AG20443 (cell line): ENCODE results near the gene PDS5B.
A peak's percentile ranks its signal among the peaks of the same experiment; 100 is the strongest.

Experiments used
- DNase-seq: peaks from one replicate; pipeline ENCODE4 v3.0.0; 2012; ENCODE audit warnings: low spot score, mixed read lengths

The PDS5B gene

DNA sequence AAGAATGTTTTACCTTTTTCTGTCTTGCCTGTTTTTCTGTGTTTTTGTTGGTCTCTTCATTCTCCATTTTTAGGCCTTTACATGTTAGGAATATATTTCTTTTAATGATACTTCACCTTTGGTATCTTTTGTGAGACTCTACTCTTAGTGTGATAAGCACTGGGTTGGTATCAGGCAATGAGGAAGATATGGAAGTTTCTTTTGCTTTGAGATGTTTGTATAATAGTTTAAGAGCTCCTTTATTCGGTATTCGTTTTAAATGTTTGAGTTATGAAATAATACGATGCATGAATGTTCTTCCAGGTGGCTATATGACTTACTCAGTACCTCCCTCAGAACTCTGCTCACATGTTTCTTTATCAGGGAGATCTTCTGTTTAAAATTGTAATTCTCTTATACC is 144.8 kb downstream of the PDS5B start:
- DNase-seq, result no peak

- DNase-seq, result peak; percentile 39
These were observed 145.3 kb downstream of the PDS5B start for GRCh38 chr13:32731576-32731975.

DNA sequence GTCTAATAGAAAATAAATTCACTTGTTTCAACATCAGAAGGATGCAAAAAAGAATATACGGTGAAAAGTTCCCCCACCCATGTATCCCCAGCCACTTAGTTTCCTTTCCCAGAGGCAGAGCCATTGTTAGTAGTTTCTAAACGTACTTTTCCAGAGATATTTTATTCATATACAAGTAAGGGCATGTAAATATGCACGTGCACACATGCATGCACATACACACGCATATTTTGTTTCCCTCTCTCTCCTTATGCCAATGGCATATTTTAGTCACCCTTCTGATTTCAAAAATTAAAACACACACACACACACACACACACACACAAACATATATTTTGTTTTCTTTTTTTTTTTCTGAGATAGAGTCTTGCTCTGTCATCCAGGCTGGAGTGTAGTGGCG is 147.4 kb downstream of the PDS5B start:
- DNase-seq, result no peak

DNA sequence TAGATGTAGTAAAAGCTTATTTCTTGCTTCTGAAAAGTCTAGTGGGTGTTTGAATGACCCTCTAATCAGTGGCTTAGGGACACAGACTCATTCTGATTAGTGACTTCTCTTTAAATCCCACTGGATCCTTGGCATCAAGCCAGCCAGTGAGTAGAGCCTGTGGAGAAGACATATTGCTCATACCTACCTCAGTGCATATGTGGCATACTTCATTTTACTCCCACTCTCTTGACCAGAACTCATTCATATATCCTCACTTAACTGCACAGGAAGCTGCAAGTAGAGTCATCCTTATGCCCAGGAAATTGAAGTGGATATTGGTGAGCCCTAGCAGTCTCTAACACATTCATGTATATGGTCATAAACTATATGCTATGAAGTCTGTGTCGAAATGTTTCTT is 148.3 kb downstream of the PDS5B start:
- DNase-seq, result no peak

GRCh38 chr13:32735859-32736258 is 149.6 kb downstream of the PDS5B start:
- no peak for DNase-seq

DNA sequence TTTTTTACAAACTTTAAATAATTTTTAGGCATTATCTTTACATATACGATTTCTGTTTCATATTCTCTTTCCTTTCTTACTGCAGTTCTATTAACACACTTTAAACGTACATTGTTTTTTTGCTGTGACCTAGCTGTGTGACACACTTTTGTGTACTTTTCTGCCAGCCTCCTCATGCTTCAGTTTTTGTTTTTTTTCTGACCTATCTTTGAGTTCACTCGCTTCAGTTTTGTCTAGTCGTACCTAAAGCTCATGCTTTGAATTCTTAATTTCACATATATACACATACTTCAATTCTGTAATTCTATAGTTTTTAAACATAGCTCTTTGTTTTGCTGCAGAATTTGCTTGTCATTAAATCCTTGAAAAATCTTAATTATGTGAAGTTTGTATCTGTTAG is 150.4 kb downstream of the PDS5B start:
- DNase-seq, result no peak

DNA sequence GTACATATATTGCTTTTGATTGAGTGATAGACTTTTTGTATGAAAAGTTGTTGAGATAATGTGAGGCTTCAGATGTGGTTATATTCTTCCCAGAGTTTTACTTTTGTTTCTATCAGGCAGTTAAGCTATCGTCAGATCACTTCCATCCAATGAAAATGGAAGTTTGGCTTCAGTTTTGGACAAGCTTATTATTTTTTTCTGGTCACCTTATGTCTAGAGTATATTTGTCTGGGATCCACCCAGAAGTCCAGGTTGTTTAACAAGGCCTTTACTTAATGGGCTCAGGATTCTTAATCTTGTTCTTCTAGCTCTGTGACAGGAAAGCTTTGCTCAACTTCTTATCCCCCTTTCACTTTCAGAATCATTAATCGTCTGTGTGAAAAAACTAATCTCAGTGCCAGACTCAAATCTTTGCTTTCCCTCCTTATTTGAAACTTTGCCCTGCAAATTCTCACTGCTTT is 150.9 kb downstream of the PDS5B start:
- DNase-seq, result peak; percentile 7

- no peak for DNase-seq
These were observed 151.4 kb downstream of the PDS5B start for GRCh38 chr13:32737679-32738078.

DNA sequence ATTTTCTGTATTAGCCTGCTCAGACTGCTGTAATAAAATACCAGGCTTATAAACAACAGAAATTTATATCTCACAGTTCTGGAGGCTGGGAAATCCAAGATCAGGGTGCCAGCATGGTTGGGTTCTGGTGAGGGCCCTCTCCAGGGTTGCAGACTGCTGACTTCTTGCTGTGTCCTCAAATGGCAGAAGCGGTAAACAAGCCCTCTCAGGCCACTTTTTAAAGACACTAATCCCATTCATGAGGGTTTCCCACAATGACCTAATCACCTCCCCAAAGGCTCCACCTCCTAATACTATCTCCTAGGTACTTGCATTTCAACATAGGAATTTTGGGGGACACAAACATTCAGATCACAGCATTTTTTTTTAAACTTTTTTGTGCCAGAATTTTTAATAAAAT is 159.3 kb downstream of the PDS5B start:
- no peak for DNase-seq

GRCh38 chr13:32746474-32746873 is 160.2 kb downstream of the PDS5B start:
- DNase-seq, result no peak

DNA sequence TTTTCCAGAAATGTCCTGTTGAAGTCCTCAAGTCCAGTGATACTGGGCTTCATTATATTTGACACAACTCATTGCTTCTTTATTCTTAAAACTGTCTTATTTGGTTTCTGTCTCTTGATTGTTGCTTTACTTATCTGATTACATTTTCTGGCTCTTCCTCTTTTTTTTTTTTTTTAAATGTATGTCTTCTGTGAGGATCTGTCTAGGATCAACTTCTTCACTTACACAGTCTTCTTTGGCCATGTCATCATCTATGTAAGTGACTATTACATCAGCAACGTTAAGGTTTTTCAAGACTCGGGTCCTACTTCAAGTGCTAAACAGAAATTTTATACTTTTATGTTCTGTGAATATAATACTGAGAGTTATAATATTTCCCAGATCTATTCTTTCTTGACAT is 162.1 kb downstream of the PDS5B start:
- no peak for DNase-seq

DNA sequence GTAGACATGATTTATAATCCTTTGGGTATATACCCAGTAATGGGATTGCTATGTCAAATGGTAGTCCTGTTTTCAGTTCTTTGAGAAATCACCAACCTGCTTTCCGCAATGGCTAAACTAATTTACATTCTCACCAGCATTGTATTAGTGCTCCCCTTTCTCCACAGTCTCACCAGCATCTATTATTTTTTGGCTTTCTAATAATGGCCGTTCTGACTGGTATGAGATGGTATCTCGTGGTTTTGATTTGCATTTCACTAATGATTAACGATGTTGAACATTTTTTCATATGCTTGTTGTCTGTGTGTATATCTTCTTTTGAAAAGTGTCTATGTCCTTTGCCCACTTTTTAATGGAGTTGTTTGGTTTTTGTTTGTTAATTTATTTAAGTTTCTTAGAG is 165.1 kb downstream of the PDS5B start:
- no peak for DNase-seq

GRCh38 chr13:32752311-32752710 is 166.1 kb downstream of the PDS5B start:
- no peak for DNase-seq

DNA sequence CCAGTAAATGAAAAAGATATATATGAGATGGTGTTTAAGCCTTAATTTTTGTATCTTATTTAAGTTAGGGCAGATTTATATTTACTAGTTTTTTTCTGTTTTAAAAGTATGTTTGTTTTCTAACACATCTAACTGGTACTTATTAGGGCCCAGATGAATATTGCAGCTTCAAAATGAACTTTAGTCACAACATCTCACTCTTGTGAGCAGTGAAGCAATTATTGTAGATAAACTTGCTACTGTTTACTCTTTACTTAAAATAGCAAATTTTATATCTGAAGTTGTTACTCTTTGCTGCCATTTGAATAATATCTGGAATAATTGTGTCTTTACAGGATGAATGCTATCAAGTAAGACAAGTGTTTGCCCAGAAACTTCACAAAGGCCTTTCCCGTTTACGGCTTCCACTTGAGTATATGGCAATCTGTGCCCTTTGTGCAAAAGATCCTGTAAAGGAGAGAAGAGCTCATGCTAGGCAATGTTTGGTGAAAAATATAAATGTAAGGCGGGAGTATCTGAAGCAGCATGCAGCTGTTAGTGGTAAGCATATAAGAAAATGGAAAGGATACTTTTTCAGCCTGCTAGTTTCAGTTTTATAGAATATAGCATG is 166.8 kb downstream of the PDS5B start:
- no peak for DNase-seq

DNA sequence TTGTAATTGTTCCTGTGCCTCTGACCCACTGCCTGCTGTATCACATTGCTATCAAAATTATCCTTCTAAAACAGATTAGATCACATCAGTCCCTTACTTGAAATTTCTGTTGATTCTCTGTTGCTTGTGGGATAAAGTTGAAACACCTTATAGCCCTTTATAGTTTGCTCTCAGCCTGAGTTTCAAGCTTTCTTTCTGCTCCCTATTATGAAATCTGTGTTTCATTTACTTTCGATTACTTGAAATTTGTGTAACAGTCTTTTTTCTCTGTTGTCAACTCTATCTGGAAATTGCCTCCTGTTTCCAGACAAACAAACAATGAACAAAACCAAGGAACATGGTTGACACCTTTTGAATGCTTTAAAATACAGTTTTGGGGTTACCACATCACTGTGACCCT is 167.9 kb downstream of the PDS5B start:
- DNase-seq, result no peak

GRCh38 chr13:32759152-32759551 is 172.9 kb downstream of the PDS5B start:
- DNase-seq, result no peak

- no peak for DNase-seq
These were observed 175.2 kb downstream of the PDS5B start for GRCh38 chr13:32761472-32761871.

DNA sequence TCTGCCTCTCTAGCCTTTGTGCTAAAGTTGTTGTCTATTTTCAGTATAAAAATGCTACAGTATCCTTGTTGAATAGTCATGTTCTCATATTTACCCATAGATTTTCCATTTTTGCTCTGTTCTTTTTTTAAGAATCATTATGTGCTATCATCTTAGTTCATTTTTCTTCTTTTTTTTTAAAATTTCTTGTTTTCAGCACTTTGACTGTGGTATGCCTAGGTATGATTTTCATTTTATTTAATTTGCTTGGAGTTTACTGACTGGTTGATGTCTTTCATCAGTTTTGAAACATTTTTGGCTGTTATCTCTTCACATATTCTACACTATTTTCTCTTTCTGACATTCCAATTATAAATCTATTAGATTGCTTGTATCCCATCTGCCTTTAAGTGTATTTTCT is 192.9 kb downstream of the PDS5B start:
- no peak for DNase-seq

DNA sequence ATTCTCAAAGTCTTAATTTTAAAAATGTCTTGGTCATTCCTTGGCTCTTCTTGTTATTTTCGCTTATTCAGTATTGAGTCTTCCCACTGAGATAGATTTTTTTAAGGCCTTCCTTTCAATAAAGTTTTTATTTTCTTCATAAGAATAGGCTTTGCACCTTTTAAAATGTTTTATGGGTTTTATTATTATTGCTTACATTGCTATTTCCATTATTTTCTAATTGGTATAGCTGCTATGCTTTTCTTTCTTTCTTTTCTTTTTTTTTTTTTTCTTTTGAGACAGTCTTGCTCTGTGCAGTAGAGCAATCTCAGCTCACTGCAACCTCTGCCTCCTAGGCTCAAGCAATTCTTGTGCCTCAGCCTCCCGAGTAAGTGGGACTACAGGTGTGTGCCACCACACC is 195.7 kb downstream of the PDS5B start:
- no peak for DNase-seq

DNA sequence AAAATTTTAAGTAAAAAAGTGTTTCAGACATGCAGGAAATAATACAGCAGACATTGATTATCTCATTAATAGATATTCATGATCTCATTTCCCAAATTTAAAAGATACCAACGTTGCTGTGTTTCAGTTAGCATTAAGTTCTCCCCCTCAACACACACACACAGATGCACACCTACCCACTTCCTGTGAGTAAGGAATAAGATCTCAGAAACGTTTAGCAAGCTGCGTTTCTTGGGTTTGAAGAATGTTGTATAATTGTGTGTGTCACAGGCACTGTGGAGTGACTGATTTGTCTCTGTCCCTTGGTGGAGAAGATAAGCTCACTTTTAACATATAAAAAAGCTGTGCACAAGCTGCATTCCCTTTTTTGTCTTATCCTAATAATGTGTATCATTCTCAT is 196.8 kb downstream of the PDS5B start:
- DNase-seq, result no peak

- DNase-seq, result no peak
These were observed 204.5 kb downstream of the PDS5B start for GRCh38 chr13:32790731-32791130.

DNA sequence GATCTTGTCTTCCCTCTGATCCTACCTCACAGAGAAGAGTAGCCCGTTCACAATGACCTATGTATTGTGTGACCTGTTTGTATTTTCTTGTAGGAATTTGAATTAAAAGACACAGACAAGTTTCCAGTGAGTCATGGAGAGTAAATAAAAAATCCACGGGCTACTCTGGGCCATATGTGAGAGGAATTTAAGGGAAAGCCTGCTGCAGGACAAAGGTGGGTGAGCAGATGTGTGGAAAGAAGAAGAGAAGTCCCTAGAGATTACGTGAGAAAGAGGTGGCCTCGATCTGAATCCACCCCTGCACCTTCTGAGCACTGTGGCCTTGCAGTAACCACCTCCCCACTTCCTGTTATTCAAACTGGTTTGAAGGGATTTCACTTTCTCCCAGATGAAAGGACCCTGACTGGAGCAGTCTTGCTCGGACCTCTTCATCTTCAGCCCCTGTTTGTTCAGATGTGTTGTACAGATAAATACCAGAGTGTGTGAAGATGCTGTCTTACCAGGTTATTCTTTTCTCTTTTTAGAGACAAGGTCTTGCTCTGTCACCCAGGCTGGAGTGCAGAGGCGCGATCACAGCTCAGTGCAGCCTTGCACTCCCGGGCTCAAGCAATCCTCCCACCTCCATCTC is 205.4 kb downstream of the PDS5B start:
- no peak for DNase-seq

GRCh38 chr13:32796754-32797153 is 210.5 kb downstream of the PDS5B start:
- DNase-seq, result no peak

DNA sequence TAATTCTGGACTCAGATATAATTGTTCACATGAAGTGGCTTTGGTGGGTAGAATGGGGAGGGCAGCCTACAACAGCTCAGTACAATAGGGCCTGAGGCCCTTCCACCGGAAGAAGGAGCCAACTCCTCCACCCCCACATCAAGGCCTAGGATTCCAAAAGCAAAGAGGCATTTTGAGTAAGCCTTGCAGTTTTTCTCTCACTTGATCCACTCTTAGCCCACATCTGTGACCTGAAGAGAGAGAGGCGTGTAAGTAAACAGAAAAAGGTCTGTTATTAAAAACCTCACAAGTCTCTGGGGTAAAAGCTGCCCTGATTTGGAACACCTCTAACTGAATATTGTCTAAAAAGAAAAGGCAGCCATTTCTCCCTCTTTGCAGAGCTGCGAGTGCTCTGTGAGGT is 215.9 kb downstream of the PDS5B start:
- no peak for DNase-seq
